NOMO-1 treated with dmso at 0.1 percent for 144 hours (cell line): ENCODE results near the gene P2RY2.
"Not testable (repeated sequence)": the region's sequence is repeated elsewhere in the genome, so short reads cannot be mapped to it uniquely, and the experiment has no call there.

Experiments
- DNase-seq: peaks from one replicate; lab custom pipeline; 2025; ENCODE audit not compliant: unreplicated experiment; lab: John Stamatoyannopoulos, UW

Gene P2RY2

DNA sequence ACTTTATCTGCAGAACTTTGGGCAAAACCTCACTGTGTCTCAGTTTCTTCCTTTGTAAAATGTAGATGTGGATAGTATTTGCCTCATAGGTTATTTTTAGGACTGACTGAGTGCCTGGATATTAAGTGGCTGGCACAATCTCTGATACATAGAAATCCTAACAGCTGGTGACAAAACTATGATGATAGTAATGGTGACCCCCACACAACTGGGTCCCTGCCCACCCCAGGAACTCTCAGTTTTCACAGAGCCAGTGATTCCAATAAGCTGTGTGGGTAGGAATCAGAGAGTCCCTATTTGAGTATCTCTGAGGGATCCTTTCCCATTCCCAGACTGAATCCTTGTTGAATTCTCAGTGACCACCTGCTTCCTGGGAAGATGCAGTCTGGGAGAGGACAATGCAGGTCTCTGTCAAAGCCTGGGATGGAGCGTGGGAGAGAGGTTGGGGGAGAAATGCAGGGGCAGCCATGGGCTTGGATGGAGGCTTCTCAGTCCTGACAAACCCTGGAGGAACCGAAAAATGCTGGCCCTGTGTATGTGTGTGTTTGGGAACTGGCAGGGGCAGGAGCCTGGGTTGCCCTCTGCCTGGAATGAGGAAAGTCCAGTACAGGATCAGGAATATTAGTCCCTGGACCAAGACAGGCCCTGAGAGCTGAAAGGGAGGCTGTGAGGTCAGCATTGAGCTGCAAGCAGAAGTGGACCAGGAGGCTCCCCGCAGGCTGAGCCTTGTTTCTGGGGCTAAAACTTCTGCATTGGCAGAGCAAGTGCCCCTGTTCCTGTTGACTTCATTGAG is 48.0 kb downstream of the P2RY2 start:
- DNase-seq: no peak

DNA sequence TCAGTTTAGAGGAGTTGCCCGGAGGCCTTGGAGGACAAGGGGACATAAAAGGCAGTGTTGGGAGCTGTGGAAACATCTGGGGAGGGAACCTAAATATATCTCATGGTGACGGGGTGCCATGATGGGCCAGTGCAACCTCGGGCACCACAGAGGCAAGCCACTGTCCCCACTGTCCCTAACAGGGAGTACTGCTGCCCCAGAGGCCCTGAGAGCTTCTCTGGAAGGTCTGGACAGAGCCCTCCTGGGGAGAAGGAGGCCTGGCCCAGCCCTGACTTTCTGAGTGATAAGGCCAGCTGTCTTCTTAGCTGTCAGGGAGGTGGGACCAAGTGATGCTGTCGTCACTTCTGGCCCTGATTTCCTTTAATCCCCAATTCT is 48.6 kb downstream of the P2RY2 start:
- no peak for DNase-seq

DNA sequence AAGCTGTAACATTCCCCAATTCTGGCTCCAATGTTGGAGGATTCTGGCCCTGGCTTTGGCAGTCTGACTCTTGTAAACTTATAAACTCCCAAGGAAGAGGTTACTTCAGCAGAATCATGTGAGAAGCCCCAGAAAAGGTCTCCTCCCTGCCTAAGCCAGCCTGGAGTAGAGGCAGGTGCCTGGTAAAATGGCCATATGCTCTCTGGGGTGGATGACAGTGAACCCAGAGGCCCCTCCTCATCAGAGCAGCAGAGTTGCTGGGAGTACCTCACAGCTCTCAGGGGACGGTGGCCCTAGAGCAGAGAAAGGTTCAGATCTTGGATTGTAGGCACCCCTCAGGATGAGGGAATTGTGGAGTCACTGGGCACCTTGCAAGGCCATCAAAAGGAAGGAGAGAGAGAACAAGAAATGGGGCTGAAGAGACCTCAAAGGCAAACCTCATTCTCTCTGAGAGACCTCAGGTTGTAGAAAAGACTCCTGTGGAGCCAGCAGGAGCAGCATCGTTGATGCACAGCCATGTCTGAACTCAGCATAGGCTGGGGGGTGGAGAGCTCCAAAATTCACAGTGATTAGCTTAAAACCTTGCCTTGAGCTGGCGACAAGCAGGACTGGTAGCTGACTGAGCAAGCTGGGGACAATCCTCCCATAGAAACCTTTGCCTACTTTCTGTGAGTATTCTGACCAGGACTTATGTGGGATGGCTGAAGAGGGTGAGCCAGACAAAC is 49.2 kb downstream of the P2RY2 start:
- DNase-seq: no peak

DNA sequence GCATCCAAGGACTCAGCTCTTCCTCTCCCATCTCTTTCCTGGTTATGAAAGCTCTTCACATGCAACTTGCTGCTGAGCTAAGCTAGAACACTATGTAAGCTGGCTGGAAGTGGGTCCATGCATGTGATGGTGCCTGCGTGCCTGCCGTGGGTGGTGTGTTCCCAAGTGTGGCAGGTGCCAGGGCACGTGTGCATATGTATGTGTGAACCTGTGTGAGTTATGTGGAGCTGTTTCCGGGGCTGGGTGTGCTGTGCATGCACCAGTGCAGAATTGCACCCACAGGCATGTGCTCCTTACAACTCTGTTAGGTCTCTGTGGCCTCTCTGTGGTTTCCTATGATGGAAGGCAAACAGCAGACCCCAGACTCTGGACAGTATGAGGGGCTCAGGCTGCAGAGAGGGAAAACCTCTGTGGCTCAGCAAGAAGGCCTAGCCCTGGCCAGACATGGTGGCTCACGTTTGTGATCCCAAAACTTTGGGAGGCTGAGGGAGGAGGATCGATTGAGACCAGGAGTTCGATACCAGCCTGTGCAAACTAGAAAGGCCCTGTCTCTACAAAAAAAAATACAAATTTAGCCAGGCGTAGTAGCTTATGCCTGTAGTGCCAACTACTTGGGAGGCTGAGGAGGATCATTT is 49.9 kb downstream of the P2RY2 start:
- no peak for DNase-seq

DNA sequence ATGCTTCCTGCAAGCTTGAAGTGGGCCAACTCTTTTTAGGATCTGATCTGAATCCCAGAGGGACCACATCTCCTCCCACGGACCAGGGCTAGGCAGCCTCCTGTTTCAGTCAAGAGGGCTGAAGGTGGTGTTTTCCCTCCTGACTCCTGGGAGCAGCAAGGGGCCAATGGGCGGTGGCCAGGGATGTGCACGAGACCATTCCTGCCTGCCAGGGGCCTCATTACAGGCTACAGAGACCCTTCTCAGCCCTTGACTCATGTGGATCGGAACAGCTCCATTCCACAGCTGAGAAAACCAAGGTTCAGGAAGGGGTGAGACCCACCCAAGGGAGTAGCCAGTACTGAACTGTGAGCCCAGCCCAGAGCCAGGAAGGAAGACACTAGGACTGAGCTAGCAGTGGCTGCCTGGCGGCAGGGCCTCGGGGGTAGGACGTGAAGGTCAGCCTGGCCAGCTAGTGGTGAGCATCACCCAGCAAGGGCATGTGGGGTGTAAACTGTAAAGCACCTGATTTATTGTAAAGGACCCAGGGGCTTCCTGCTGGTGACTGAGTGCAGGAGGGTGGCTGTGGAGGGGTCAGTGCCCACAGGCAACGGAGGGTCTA is 50.7 kb downstream of the P2RY2 start:
- DNase-seq: no peak

DNA sequence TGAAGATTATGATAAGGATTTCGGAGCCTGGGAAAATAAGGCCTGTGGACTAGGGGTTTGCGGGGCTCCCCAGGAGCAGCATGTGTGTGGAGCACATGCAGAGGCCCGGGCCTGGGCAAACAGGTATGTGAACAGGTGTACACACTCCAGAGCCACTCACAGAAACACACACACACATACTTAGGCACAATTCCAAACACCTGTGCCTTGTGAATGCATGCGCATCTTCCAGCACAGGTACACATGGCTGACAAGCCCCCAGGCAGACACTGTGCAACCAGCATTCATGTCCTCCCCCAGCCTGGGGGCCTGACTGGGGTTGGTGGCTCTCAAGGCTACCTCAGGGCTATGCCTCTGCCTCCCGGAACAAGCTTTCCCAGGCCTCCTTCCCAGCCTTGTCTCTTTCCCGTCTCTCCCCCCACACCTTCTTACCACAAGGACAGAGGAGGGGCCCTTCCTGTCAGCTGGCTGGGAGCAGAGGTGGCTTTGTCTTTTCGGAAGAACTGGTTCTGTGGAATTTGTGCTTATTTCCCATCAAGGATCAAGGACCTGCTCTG is 51.5 kb downstream of the P2RY2 start:
- DNase-seq: no peak

DNA sequence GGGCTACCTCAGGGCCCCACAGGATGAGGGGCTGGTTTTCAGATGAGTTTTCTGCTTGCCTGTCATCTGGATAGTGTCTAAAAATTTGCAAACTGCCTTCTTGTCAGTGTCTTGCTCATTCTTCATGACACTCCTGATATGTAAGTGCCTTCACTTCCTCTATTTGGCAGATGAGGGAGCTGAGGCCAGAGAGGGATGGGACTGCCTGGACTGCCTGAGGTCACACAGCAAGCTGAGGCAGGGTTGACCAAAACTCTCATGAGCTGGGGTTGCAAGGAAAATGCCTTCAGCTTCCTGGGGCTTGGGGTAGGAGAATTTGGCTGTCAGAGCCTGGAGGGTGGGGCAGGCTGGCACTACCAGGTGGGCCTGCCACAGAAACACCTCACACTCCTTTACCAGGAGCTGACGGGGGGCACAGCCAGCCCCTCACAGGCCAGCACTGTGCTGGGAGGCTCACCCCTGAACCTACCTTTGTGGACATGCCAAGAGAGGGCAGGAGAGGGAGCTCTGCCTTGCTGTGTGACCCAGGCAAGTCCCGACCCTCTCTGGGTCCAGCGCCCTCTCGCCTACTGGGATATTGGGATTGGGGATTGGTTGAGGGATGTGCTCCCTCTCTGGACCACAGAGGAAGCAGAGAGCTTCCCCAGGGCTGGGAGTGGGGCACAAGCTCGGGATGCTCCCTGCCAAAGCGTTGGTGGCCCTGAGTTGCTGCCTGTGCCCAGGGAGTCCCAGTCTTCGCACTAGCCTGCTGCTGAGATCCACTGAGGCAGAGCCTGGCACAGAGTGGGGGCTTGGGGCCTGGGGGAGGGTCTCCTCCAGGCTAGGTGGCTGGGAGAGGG is 52.2 kb downstream of the P2RY2 start:
- peak; percentile 10 for DNase-seq

DNA sequence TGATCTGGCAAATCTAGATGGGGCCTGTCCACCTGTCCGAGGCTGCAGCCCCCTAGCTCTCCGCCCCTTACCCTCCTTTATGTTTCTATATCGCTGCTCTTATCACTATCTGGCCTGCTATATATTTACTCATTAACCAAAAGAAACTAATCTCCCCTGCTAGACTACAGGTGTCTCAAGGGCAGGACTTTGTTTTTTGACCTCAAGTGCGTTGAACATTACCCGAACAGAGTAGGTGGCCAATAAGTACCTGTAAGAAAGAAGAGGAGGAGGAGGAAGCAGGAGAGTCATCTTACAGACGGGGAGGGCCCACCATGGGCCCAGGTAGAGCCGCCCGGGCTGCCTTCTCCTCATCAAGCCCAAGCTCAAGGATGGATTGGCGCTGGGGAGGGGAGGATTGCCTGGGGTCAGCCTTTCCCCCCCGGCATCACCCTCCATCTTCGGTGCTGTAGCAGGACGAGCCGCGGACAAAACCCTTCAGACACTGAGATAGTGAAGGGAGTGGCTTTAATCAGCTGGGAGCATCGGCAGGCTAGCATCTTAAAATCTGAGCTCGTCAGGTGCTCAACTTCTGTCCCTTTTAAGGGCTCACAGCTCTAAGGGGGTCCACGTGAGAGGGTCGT is 52.9 kb downstream of the P2RY2 start:
- no peak for DNase-seq

DNA sequence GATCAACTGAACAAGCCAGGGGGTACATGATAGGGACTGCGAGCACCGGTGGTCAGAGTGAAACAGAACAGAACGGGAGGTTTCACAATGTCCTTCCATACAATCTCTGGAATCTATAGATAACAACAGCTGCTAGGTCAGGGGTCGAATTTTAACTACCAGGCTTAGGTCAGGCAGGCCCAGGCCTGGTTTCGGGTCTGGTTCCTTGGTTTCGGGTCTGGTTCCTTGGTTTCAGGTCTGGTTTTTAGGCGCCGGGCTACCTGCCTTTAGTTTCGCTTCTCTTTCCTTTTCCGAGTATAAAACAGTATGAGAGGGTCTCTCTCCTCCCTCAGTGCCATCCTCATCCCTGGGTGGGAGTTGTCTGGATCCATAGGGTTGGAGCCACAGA is 53.4 kb downstream of the P2RY2 start:
- not testable (repeated sequence) for DNase-seq

DNA sequence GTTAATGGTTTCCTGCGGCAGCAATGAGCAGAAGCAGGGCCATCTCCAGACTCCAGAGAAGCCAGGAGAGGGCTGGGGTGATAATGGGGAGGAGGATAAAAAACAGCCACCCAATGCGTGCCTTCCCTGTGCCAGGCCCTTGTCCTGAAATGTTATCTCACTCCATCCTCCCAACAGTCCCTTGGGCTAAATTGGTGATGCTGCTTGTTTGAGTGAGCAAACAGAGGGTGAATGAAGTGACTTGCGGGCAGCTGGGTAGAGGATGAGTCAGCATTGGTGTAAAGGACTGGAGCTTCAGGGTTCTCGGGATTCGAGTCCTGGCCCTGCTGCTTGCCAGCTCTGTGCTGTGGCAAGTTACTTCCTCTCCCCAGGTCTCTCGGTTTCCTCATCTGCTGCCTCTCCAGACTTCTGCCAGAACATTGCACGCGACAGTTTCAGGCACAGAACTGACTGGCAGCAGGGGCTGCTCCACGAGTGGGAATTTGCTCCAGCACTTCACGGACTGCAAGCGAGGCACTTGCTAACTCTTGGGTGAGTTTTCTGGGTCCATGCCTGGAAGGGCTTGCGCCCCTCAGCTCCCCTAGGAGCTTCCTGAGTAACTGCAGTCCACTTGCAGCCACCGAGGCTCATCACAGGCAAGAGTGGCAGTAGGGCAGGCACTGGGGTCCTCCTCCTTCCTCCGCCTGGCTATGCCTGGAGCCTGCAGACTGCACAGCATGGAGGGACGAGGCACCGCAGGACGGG is 54.0 kb downstream of the P2RY2 start, which contains the start of gene P2RY6:
Gene P2RY6 (plus strand): TSS at position 403 of the 744 bp plus-strand sequence. CDS start 24,181 bp downstream, outside the sequence.
- DNase-seq: peak; percentile 91

DNA sequence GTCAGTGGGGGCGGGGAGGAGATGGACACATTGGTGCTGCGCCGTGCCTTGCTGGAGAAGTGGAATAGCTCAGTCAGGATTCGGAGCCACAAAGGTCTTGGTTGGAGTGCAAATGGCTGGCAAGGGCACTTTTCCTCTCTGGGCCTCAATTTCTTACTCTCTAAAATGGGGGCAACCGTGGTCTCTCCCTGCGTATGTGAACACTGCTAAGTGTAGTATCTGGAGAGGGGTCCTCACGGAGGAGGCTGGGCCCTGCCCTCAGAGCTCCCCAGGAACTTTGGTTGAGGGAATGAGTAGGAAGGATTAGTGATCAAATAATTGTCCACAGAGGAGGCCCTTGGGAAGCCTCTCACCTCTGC is 54.6 kb downstream of the P2RY2 start:
- DNase-seq: no peak

DNA sequence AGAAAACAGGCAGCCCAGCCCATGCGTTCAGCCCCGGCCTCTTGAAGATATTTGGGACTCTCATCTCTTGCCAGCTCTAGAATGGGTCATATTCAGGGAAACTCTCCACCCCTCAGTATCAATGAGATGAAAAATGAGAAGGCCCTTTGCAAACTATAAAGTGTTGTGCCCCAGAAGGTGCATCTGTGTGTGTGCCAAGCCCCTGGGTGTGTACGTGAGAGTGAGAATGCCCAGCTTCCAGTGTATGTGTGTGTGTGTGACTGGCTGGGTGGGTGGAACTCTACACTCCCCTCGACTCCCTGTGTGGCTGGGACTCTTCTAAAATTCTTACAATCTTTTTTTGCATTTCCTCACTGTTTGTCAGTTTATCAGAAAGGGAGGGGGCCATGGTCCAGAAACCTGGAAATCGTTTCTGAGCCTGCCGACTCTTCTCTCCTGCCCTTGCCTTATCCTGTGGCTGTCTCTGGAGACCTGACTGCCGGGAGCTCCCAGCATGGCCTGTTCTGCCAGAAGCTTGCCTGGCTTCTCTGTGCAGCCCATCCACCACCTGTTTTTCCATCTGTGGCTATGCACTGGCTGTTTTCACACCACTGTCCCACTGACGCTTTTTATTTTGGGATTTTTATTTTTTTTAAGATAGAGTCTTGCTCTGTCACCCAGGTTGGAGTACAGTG is 55.3 kb downstream of the P2RY2 start:
- no peak for DNase-seq

DNA sequence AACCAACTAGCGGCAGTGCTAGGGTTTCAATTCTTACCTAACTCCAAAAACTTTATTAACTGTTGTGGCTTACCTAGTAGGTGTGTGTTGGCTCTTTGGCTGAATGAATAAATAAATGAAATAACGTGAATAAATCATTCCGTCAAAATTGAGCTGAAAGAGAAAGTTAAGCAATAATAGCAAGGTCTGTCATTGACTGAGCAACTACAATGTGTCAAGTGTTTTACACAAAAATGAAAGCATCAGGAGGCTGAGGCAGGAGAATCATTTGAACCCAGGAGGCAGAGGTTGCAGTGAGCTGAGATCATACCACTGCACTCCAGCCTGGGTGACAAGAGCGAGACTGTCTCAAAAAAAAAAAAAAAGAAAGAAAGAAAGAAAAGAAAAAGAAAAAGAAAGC is 56.1 kb downstream of the P2RY2 start:
- not testable (repeated sequence) for DNase-seq

DNA sequence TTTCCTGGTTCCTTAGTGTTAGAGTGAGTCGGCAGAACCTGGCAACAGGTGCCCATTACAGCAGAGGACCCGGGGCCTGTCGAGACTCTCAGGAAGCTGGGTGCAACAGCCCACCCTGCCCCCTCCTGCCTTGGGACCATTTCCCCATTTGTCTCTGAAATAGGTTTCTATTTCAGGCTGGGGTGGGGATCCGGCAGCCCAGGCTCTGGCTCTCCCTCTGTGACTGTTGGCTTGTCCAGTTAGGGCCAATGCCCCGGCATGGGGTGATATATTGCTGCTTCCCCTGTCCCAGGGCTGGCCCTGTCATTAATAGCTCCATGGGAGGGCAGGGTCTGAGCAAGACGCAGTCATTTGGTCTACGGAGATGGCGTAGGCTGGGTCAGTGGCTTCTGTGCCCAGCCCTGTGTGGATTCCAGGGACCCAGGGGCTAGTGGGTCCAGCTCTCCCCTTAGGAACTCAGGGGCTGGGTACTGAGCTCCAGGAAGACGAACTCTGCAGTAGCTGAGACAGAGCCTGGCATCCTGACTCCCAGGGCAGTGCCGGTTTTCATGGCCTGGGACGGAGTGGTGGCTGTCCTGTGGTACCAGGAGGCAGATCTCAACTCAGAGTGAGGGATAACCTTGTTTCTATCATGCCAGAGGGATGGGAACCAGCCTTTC is 56.8 kb downstream of the P2RY2 start:
- peak; percentile 30 for DNase-seq

DNA sequence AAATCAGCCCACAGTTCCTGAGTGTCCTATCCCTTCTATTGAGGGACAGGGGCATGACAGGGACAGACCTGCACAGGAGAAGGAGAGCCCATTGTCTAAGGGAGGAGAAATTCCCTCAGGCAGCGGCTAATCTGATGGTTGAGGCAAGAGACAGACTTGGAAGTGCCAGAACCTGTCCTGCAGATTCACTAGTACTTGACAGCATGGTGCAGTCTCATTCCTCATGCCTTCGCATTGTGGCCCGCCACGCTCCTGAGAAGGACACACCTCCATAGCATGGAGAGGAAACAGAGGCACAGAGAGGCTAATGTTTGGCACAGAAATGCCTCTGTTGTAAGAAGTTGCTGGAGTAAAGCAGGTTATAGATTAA is 57.3 kb downstream of the P2RY2 start:
- DNase-seq: no peak

DNA sequence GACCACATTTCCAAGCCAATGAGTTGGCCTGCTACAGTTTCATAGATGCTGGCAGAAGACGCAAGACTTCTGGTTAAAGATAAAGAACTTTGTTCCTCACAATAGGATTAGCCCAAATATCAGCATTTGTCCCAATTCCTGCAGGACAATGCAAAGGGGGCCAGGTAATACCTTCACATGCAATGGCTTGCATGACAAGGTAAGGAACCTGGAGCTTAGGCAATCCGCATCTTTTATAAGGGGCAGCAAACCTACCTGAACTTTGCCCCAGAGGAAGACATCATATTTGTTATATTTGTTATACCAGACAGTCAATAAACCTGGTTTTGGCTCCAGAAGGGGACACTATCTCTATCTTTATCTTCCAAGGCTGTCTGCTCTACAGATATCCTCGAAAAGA is 59.4 kb downstream of the P2RY2 start:
- no peak for DNase-seq

DNA sequence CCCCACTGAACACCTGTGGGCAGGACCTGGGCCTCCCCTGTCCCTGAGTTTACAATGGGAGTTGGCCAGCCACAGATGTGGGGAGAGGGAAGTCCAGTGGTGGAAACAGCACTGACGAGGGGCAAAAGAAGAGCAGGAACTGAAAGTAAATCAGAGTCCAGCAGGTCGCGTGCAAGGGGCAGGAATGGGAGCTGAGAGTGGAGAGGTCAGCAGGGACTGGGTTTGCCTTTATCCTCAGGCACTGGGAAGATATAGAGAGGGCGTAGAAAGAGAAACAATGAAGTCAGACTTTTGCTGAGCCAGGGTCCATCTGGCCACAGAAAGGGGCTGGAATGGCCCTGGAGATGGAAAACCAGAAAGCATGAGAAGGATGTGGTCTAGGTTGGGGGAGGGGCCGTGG is 62.5 kb downstream of the P2RY2 start:
- no peak for DNase-seq

DNA sequence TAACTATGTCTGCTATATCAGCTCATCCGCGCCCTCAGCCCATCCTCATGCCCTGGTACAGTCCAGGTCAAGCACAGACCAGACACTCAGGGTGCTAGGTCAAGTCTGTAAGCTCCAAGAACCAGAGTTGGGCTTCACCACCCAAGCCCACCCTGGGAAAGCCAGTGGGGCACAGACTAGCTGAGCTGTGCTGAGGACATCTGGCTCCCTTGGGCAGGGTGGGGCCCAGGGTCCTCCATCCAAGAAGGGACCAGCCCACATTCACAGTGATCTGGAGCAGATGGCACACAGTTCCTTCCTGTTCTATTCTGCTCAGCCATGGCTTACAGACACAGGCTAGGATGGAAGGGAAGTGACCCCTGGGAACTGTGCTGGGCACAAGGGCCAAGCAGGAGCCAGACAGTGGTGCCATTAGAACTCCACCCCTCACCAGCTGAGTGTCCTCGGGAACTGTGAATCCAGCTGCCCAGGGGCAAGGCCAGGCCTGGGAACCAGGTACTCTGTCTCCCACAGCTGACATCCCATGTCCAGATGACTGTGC is 63.2 kb downstream of the P2RY2 start:
- DNase-seq: no peak
